Pancreas (tissue), 10 donors: ENCODE data around the gene PELO. TPM values are rescaled to one million over a fixed set of nuclear protein-coding genes. Genes with fewer than 3 reads are reported as not detected.

Source experiments
- ATAC-seq, 4 donors: fragments of 200-7000 bp; cut with Tn5 transposase; one replicate each; pipeline versions ENCODE4 v1.8.0 to v1.9.1; 2020; ENCODE audit warnings: mild to moderate bottlenecking in 4 of 4, moderate library complexity in 4 of 4
- DNase-seq, 6 donors: peaks; one replicate each; pipeline ENCODE4 v3.0.0-alpha.2; 2020
- FAIRE-seq: peaks from 2 replicates; lab custom pipeline; 2012; peaks lifted over from hg19 to GRCh38; lab: Jason Lieb, UNC
- H3K27ac ChIP-seq, 4 donors: fragments of 200-600 bp; sonication (generic); 1 replicate in 3 of 4; 2 replicates in 1 of 4; pipeline versions ENCODE4 v1.5.0 to v1.8.0; 2020
- H3K27me3 ChIP-seq, 4 donors: fragments of 200-600 bp; one replicate each; pipeline ENCODE4 v1.8.0; 2021
- H3K36me3 ChIP-seq, 3 donors: fragments of 200-600 bp; sonication (generic) in 1 of 3; one replicate each; pipeline versions ENCODE4 v1.5.0 to v1.8.0; 2020 to 2021
- H3K4me1 ChIP-seq, 3 donors: fragments of 200-600 bp; one replicate each; pipeline ENCODE4 v1.8.0; 2021
- H3K4me3 ChIP-seq, 4 donors: fragments of 200-600 bp; sonication (generic) in 2 of 4; one replicate each; pipeline versions ENCODE4 v1.5.0 to v1.8.0; 2020 to 2021
- H3K9me3 ChIP-seq, 4 donors: fragments of 200-600 bp; one replicate each; pipeline ENCODE4 v1.8.0; 2021
- CTCF ChIP-seq, 4 donors: fragments of 200-600 bp; sonication (generic) in 3 of 4; IDR thresholded peaks; one replicate each; pipeline versions ENCODE4 v1.5.0 to v1.8.0; 2021; ENCODE audit warnings: antibody characterized with exemption in 4 of 4
- WGBS, 2 donors: extraction: QIAGEN DNeasy Blood & Tissue Kit; methylation state at CpG; one replicate each; pipeline ENCODE4 v1.1.7; 2013; 5-methylcytosine and 5-hydroxymethylcytosine counted together
- intact Hi-C, 3 donors: fragments of 100-400 bp; cut with DNase I; formaldehyde crosslinking; loops; one replicate each; pipeline versions ENCODE4 v1.11.1 to v1.14.2; 2022
- polyA plus RNA-seq, 2 donors: library from polyadenylated mRNA; stranded (reverse); fragments of 200-250 nt; gene quantifications; one replicate each; pipeline ENCODE4 v1.2.3, GENCODE V29; 2013
- total RNA-seq, 6 donors: library from RNA; stranded (reverse); fragmentation: NEBNext Ultra II Directional in 4 of 6; extraction: Animal tissue kit (Norgen Biotek cat#: 25700) in 4 of 6; gene quantifications; one replicate each; pipeline versions ENCODE4 v1.2.1 to v1.2.4, GENCODE V29; 2021 to 2023
- donor health status: healthy with polysubstance abuse.
- donor health status: DM: no; HTN: no; CAD: no; lungs with moderate emphysema.
- donor health status: DM: no; HTN: no; CAD: no.
- donor health status: control.
- donor health status: control.
- donor health status: Bipolar disorder and iron deficiency.
- donor health status: DM: yes; HTN: yes; CAD: no.
- donor health status: DM: no; HTN: no; CAD: no.
- donor health status: DM: no; HTN: no; CAD: no.
- donor health status: DM: yes; HTN: yes; CAD: no.

PELO gene
- total and polyA plus RNA-seq, 8 donors: 2.0 to 12.2 (median 7.0) TPM

GRCh38 chr5:52804387-52804791 is 16.7 kb downstream of the PELO start:
- intact Hi-C loops: no loop called here
- WGBS, 2 donors: 63 to 72% methylated on average over 2 of the region's 2 CpGs
- DNase-seq (no peak), FAIRE-seq (no peak), ATAC-seq (no peak)
- Histone ChIP-seq H3K36me3 (no peaks in the 10 kb centered on the region), H3K27ac (no peak overlapping the region), H3K9me3 (no peaks in the 10 kb centered on the region), H3K4me3 (no peak overlapping the region), H3K4me1 (peaks cover 8 to 23% (median 23%) of the 10 kb centered on the region in 3 donors), H3K27me3 (no peaks in the 10 kb centered on the region)
- TF ChIP-seq CTCF (IDR thresholded peaks at IDR 0.05): no peak

GRCh38 chr5:52804981-52805380 is 17.3 kb downstream of the PELO start:
- H3K4me1 ChIP-seq: peaks cover 8 to 23% (median 23%) of the 10 kb centered on the region in 3 donors
- H3K36me3 ChIP-seq: no peaks in the 10 kb centered on the region
- no peaks in the 10 kb centered on the region for H3K9me3 ChIP-seq
- no peak for DNase-seq
- intact Hi-C loops: no loop called here
- WGBS, 2 donors: 83 to 85% methylated on average over 2 of the region's 2 CpGs
- no peak for FAIRE-seq
- ATAC-seq: no peak
- no peaks in the 10 kb centered on the region for H3K27me3 ChIP-seq
- H3K4me3 ChIP-seq: no peak overlapping the region
- H3K27ac ChIP-seq: no peak overlapping the region
- TF ChIP-seq CTCF (IDR thresholded peaks at IDR 0.05): no peak

- Histone ChIP-seq H3K4me1 (peaks cover 8 to 23% (median 23%) of the 10 kb centered on the region in 3 donors), H3K27me3 (no peaks in the 10 kb centered on the region), H3K36me3 (no peaks in the 10 kb centered on the region), H3K27ac (no peak overlapping the region), H3K4me3 (no peak overlapping the region), H3K9me3 (no peaks in the 10 kb centered on the region)
- no peak for ATAC-seq
- intact Hi-C loops: no loop called here
- no peak for DNase-seq
- no peak for FAIRE-seq
- TF ChIP-seq CTCF (IDR thresholded peaks at IDR 0.05): no peak
- 86 to 89% methylated on average over 2 of the region's 2 CpGs for WGBS, 2 donors
These were observed 17.9 kb downstream of the PELO start for GRCh38 chr5:52805615-52806014.

- H3K9me3 ChIP-seq: no peaks in the 10 kb centered on the region
- H3K27me3 ChIP-seq: no peaks in the 10 kb centered on the region
- H3K27ac ChIP-seq: no peak overlapping the region
- no peak for ATAC-seq
- H3K36me3 ChIP-seq: no peaks in the 10 kb centered on the region
- TF ChIP-seq CTCF (IDR thresholded peaks at IDR 0.05): no peak
- intact Hi-C loops: no loop called here
- DNase-seq: no peak
- FAIRE-seq: no peak
- H3K4me1 ChIP-seq: peaks cover 5 to 15% (median 13%) of the 10 kb centered on the region in 3 donors
- H3K4me3 ChIP-seq: no peak overlapping the region
These were observed 19.3 kb downstream of the PELO start for GRCh38 chr5:52807037-52807436.

- H3K4me1 ChIP-seq: peaks cover 0 to 8% (median 6%) of the 10 kb centered on the region in 3 donors
- DNase-seq: no peak
- no peak for ATAC-seq
- no peaks in the 10 kb centered on the region for H3K36me3 ChIP-seq
- FAIRE-seq: no peak
- intact Hi-C loops: no loop called here
- H3K27ac ChIP-seq: no peak overlapping the region
- no peaks in the 10 kb centered on the region for H3K9me3 ChIP-seq
- H3K4me3 ChIP-seq: no peak overlapping the region
- H3K27me3 ChIP-seq: no peaks in the 10 kb centered on the region
- TF ChIP-seq CTCF (IDR thresholded peaks at IDR 0.05): no peak
These were observed 20.0 kb downstream of the PELO start for GRCh38 chr5:52807723-52808122.
